PFSK-1 (cell line): ENCODE results near the gene CLK4.

Experiments
- FOXP2 ChIP-seq: optimal IDR thresholded peaks from 2 replicates; pipeline ENCODE3; 2011; ENCODE audit warnings: borderline replicate concordance, control low read depth, inconsistent platforms; ENCODE audit not compliant: insufficient read depth; ENCODE audit errors: extremely low read length, extremely low read depth
- POLR2AphosphoS5 ChIP-seq: IDR thresholded peaks from 2 replicates; pipeline ENCODE4 v1.6.1; 2012; ENCODE audit warnings: low read depth, mild to moderate bottlenecking, control low read depth, low read length, moderate library complexity
- SIN3A ChIP-seq: IDR thresholded peaks from 2 replicates; pipeline ENCODE4 v1.6.1; 2012; ENCODE audit warnings: mild to moderate bottlenecking, low read length, moderate library complexity, borderline replicate concordance; ENCODE audit not compliant: insufficient read depth
- TAF1 ChIP-seq: IDR thresholded peaks from 2 replicates; pipeline ENCODE4 v1.6.1; 2012; ENCODE audit warnings: low read length, control low read depth, borderline replicate concordance; ENCODE audit not compliant: insufficient read depth
- TF ChIP-seq, protein P1 (sequence below), 2 experiments: IDR thresholded peaks; 2 replicates each; pipeline versions ENCODE4 v1.6.1 to v1.8.0; 2011 to 2012; ENCODE audit warnings: low read depth in 2 of 2, low read length in 2 of 2, control low read depth in 1 of 2, inconsistent platforms in 1 of 2, mild to moderate bottlenecking in 1 of 2, moderate library complexity in 1 of 2; ENCODE audit not compliant: insufficient read depth in 1 of 2

Gene CLK4

DNA sequence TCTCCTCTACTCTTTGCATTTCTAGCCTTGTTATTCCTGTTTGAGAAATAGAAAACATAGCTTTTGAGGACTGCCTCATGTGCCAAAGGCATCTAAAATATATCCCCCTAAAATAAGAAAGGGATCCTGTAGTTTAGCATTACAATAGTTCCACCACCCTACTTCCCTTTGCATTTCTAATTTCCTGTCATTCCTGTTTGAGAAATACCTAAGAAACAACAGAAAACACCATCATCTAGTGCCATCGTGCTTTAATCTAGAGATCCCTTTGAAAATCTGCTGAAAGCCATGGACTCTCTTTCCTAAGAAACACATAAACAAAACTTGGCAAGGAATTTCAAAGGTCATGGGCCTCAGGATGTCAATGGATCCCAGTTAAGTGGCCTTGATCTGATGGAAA, 7.5 kb downstream of the CLK4 start:
- no peak for TF ChIP-seq POLR2AphosphoS5
- no peak for TF ChIP-seq FOXP2

DNA sequence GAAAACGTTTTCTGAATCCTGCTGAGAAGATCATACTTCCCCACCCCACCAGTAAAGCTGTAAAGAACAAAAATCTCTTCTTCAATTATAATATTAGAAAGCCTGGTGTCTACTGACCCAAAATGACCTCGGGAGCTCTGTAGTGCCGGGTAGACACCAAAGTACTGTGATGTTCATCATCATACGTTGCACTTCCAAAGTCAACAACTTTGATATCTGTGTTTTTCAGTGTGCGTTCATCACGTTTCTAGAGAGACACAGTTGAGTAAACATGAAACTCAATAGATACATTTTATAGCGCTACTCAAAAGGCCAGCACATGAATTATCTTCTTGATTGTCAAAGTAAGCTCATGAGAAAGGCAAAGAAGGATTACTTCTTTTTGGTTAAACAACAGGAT, 14.6 kb downstream of the CLK4 start:
- TF ChIP-seq SIN3A (no peak), POLR2AphosphoS5 (no peak), TAF1 (no peak), FOXP2 (no peak)
- TF ChIP-seq, protein P1, sequence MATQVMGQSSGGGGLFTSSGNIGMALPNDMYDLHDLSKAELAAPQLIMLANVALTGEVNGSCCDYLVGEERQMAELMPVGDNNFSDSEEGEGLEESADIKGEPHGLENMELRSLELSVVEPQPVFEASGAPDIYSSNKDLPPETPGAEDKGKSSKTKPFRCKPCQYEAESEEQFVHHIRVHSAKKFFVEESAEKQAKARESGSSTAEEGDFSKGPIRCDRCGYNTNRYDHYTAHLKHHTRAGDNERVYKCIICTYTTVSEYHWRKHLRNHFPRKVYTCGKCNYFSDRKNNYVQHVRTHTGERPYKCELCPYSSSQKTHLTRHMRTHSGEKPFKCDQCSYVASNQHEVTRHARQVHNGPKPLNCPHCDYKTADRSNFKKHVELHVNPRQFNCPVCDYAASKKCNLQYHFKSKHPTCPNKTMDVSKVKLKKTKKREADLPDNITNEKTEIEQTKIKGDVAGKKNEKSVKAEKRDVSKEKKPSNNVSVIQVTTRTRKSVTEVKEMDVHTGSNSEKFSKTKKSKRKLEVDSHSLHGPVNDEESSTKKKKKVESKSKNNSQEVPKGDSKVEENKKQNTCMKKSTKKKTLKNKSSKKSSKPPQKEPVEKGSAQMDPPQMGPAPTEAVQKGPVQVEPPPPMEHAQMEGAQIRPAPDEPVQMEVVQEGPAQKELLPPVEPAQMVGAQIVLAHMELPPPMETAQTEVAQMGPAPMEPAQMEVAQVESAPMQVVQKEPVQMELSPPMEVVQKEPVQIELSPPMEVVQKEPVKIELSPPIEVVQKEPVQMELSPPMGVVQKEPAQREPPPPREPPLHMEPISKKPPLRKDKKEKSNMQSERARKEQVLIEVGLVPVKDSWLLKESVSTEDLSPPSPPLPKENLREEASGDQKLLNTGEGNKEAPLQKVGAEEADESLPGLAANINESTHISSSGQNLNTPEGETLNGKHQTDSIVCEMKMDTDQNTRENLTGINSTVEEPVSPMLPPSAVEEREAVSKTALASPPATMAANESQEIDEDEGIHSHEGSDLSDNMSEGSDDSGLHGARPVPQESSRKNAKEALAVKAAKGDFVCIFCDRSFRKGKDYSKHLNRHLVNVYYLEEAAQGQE (IDR thresholded peaks at IDR 0.05; ENCODE audit: insufficient read depth in 1 of 2, low read depth in 2 of 2, low read length in 2 of 2), result no peak

DNA sequence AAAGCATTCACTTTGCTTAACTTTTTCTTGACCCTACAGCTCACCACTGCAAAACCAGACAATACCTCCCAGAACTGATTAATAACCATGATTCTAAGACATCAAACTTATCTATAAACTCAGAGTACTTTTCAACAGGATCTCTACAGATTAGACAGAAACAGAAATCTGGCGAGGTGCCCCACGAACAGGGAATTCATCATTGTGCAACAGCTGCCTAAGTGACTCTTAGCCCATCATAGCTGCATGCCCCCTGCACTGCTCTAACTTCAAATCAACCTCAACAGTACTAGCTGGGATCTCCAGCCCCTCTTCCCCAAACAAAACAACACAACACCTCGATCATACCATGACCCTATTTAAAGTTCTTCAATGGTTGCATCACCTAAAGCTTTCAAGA, 20.6 kb downstream of the CLK4 start:
- TF ChIP-seq FOXP2 (no peak), TAF1 (no peak), SIN3A (no peak), POLR2AphosphoS5 (no peak)
- TF ChIP-seq, protein P1 (IDR thresholded peaks at IDR 0.05; ENCODE audit: insufficient read depth in 1 of 2, low read depth in 2 of 2, low read length in 2 of 2), result no peak

DNA sequence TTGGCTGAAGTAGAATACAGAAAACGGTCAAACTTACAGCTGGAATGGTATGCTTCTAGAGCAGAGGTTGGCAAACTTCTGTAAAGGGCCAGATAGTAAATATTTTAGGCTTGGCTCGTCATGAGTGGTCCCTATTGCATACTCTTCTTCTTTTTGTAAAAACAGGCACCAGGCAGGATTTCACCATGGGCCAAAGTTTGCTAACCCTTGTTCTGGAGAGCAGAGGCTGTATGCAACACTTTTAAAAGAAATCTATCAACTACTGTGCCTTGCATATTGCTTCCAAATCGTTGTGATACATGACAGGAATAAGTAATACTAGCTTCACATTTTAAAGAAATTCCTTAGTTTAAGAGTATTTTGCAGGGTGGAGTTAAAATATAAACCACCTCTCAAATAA, 21.1 kb downstream of the CLK4 start:
- no peak for TF ChIP-seq POLR2AphosphoS5
- TF ChIP-seq FOXP2, result no peak
- TF ChIP-seq SIN3A, result no peak
- TF ChIP-seq TAF1, result no peak
- TF ChIP-seq, protein P1 (IDR thresholded peaks at IDR 0.05; ENCODE audit: insufficient read depth in 1 of 2, low read depth in 2 of 2, low read length in 2 of 2), result no peak

DNA sequence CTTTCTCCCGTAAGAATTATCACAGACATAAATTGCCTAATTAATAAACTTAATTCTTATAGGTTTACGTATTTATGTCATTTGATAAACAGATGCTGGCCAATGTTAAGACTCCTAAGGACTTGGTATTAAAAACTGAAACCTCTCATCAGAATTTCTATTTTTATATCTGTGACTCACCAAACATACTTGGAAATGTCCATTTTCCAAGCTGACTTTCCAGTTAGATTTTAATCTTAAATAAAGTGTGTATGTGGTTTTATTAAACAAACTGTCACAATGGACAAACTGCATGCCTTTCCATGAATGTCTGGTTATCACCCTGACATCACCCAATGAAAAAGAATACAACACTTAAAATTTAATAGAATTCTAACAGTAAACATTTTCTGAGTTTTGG, 24.1 kb downstream of the CLK4 start:
- TF ChIP-seq, protein P1 (IDR thresholded peaks at IDR 0.05; ENCODE audit: insufficient read depth in 1 of 2, low read depth in 2 of 2, low read length in 2 of 2), result no peak
- TF ChIP-seq FOXP2 (no peak), POLR2AphosphoS5 (no peak), SIN3A (no peak), TAF1 (no peak)

DNA sequence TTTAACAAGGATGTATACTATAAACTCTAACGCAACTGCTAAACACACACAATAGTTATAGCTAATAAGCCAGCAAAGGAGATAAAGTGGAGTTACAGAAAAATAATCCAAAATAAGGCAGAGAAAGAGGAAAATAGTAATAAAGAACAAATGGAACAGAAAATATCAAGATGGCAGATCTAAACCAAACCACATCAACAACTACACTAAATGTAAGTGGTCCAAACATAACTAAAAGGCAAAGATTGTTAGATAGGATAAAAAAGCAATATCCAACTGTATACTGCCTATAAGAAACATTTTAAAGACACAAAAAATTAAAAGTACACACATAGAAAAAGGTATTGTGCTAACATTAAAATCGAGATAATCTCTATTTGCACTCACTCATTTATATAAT, 31.1 kb downstream of the CLK4 start:
- no peak for TF ChIP-seq FOXP2
- no peak for TF ChIP-seq SIN3A
- TF ChIP-seq POLR2AphosphoS5, result no peak
- TF ChIP-seq, protein P1 (IDR thresholded peaks at IDR 0.05; ENCODE audit: insufficient read depth in 1 of 2, low read depth in 2 of 2, low read length in 2 of 2), result no peak
- no peak for TF ChIP-seq TAF1
